Measurements from ENCODE around the gene TMPRSS7.
"Not testable (repeated sequence)": the region's sequence is repeated elsewhere in the genome, so short reads cannot be mapped to it uniquely, and the experiment has no call there.

Gene TMPRSS7

DNA sequence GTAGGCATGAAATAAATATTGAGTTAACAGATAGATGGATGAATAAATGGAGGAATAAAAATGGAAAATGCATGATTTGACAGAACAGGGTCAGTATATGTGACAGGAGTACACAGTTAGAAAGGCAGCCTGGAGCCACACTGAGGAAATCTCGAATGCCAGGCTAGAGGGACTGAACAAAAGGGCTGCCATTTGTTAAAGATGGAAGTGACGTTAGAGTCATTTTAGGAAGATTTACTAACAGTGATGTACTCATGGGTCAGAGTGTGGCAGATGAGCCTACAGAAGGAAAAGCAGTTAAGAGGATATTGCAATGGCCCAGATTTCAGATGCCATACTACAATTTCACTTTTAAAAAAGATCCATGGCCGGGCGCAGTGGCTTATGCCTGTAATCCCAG is 7.4 kb upstream of the TMPRSS7 start:
- Histone ChIP-seq H3K4me1 (ENCODE audit: insufficient read depth, insufficient read length) (no peaks in the 10 kb centered on the region), H3K27me3 (ENCODE audit: insufficient read depth, insufficient read length) (no peaks in the 10 kb centered on the region), H3K36me3 (ENCODE audit: insufficient read depth, insufficient read length, low read length) (no peaks in the 10 kb centered on the region), H3K9me3 (ENCODE audit: insufficient read depth, low read length) (no peaks in the 10 kb centered on the region), H3K4me3 (ENCODE audit: insufficient read length, low read depth) (no peak overlapping the region), H3K9ac (ENCODE audit: insufficient read length, low read depth) (no peak overlapping the region)
- no peak for DNase-seq (ENCODE audit: low read depth, low spot score)
- TF ChIP-seq SUZ12 (IDR thresholded peaks at IDR 0.05; ENCODE audit: extremely low read depth, insufficient read depth, insufficient read length) (no peak), ZNF274 (IDR thresholded peaks at IDR 0.05; ENCODE audit: low read depth, low read length) (no peak), YY1 (IDR thresholded peaks at IDR 0.05; ENCODE audit: insufficient read depth, insufficient read length) (no peak)

DNA sequence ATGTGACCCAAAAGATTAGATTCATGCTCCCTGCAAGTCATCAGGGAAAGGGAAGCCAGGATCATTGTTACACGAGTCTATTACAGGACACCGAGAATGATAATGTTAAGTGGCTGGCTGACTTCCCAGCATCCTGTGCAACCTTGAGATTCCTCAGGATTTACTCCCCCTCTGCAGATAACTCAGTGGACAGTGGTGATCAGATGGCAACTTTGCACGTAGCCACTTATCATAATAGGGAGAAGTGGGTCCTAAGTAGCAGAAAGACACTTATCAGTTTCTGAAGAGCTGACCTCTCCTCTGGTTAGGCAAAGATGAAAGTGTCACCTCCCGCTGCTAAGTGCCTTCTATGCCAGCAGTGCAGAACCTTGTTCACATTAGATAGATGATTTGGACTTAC is 6.7 kb upstream of the TMPRSS7 start:
- no peak for TF ChIP-seq ZNF274 (IDR thresholded peaks at IDR 0.05; ENCODE audit: low read depth, low read length)
- Histone ChIP-seq H3K4me1 (ENCODE audit: insufficient read depth, insufficient read length) (no peaks in the 10 kb centered on the region), H3K27me3 (ENCODE audit: insufficient read depth, insufficient read length) (no peaks in the 10 kb centered on the region), H3K9me3 (ENCODE audit: insufficient read depth, low read length) (no peaks in the 10 kb centered on the region), H3K4me3 (ENCODE audit: insufficient read length, low read depth) (no peak overlapping the region), H3K36me3 (ENCODE audit: insufficient read depth, insufficient read length, low read length) (no peaks in the 10 kb centered on the region), H3K9ac (ENCODE audit: insufficient read length, low read depth) (no peak overlapping the region)
- no peak for DNase-seq (ENCODE audit: low read depth, low spot score)

DNA sequence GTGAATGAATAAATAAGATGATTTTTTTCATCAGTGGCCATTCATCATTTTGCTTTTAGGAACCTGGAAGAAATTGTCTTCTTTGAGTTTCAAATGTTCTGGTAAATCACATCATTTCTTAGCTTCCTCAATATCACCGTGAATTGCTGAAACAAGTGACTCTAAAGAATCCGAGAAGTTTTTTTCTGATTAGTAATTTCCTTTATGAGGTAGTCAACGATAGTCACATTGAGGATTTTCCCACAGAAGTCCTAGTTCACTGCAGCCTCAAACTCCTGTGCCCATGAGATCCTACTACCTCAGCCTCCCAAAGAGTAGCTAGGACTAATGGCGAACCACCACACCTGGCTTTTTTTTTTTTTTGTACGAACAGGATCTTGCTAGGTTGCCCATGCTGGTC is 3.6 kb upstream of the TMPRSS7 start:
- no peak for DNase-seq (ENCODE audit: low read depth, low spot score)

DNA sequence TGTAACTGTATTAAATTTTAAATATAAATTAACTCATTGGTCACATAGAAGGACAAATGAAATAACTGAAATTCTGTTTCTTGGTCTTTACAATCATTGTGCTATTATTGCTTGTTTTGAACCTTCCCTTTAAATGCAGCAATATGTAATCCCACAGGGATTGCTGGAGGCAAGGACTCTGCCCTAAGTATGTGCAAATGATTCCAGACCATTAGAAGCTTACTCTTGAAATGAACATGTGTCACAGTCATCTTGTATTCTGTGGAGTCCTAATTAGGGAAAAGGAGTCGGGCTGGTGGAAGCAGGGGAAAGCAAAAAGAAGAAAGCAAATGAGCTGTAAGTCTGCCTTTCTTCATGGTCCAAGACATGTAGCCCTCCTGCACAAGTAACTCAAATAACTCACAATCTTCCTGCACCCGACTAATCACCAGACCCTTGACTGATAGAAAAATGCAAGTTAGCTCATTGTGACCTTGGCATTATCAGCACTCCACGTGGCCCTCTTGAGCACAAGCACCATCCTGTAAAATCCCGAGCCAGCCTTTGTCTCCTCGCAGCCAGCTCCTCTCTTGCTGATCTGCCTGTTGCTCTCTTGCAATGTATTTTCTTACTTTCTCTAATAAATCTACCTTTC is 2.3 kb upstream of the TMPRSS7 start:
- Histone ChIP-seq H3K4me1 (ENCODE audit: insufficient read depth, insufficient read length) (no peaks in the 10 kb centered on the region), H3K36me3 (ENCODE audit: insufficient read depth, insufficient read length, low read length) (no peaks in the 10 kb centered on the region), H3K9ac (ENCODE audit: insufficient read length, low read depth) (no peak overlapping the region), H3K4me3 (ENCODE audit: insufficient read length, low read depth) (no peak overlapping the region), H3K27me3 (ENCODE audit: insufficient read depth, insufficient read length) (no peaks in the 10 kb centered on the region), H3K9me3 (ENCODE audit: insufficient read depth, low read length) (0 out of 2 replicates have a peak, but pooled peaks cover 2% of the 10 kb centered on the region)
- no peak for DNase-seq (ENCODE audit: low read depth, low spot score)
- TF ChIP-seq YY1 (IDR thresholded peaks at IDR 0.05; ENCODE audit: insufficient read depth, insufficient read length) (no peak), ZNF274 (IDR thresholded peaks at IDR 0.05; ENCODE audit: low read depth, low read length) (no peak), SUZ12 (IDR thresholded peaks at IDR 0.05; ENCODE audit: extremely low read depth, insufficient read depth, insufficient read length) (no peak)

More for the DNA sequence above, 3.6 kb upstream of the TMPRSS7 start:
- Histone ChIP-seq H3K9me3 (ENCODE audit: insufficient read depth, low read length) (no peaks in the 10 kb centered on the region), H3K27me3 (ENCODE audit: insufficient read depth, insufficient read length) (no peaks in the 10 kb centered on the region), H3K9ac (ENCODE audit: insufficient read length, low read depth) (no peak overlapping the region), H3K4me3 (ENCODE audit: insufficient read length, low read depth) (no peak overlapping the region), H3K4me1 (ENCODE audit: insufficient read depth, insufficient read length) (no peaks in the 10 kb centered on the region), H3K36me3 (ENCODE audit: insufficient read depth, insufficient read length, low read length) (no peaks in the 10 kb centered on the region)
- TF ChIP-seq YY1 (IDR thresholded peaks at IDR 0.05; ENCODE audit: insufficient read depth, insufficient read length) (no peak), SUZ12 (IDR thresholded peaks at IDR 0.05; ENCODE audit: extremely low read depth, insufficient read depth, insufficient read length) (no peak), ZNF274 (IDR thresholded peaks at IDR 0.05; ENCODE audit: low read depth, low read length) (no peak)

DNA sequence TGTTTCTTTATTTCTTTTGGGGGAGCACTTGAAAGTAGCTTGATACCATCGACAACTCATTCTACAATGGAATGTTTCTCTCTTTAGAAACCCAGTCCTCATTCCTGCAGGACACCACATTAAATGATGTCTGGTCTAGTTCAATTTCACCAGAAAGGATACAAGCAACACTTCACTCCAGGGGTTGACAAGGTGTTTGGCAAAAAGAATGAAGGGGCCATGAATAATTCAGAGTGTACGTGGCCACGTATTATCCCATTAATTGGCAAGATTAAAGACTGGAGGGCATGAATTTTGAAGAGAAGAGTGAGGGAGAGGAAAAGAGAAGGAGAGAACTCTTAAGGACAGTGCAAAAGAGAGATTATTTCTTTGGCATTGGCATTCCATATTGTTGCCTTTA is 705 bp downstream of the TMPRSS7 start:
- no peak for DNase-seq (ENCODE audit: low read depth, low spot score)
- no peaks in the 10 kb centered on the region for H3K36me3 ChIP-seq (ENCODE audit: insufficient read depth, insufficient read length, low read length)
- H3K4me3 ChIP-seq (ENCODE audit: insufficient read length, low read depth): no peak overlapping the region
- no peak for TF ChIP-seq SUZ12 (IDR thresholded peaks at IDR 0.05; ENCODE audit: extremely low read depth, insufficient read depth, insufficient read length)
- no peak for TF ChIP-seq YY1 (IDR thresholded peaks at IDR 0.05; ENCODE audit: insufficient read depth, insufficient read length)
- TF ChIP-seq ZNF274 (IDR thresholded peaks at IDR 0.05; ENCODE audit: low read depth, low read length): no peak
- H3K9ac ChIP-seq (ENCODE audit: insufficient read length, low read depth): no peak overlapping the region
- H3K27me3 ChIP-seq (ENCODE audit: insufficient read depth, insufficient read length): no peaks in the 10 kb centered on the region
- no peaks in the 10 kb centered on the region for H3K4me1 ChIP-seq (ENCODE audit: insufficient read depth, insufficient read length)
- H3K9me3 ChIP-seq (ENCODE audit: insufficient read depth, low read length): 0 out of 2 replicates have a peak, but pooled peaks cover 5% of the 10 kb centered on the region

DNA sequence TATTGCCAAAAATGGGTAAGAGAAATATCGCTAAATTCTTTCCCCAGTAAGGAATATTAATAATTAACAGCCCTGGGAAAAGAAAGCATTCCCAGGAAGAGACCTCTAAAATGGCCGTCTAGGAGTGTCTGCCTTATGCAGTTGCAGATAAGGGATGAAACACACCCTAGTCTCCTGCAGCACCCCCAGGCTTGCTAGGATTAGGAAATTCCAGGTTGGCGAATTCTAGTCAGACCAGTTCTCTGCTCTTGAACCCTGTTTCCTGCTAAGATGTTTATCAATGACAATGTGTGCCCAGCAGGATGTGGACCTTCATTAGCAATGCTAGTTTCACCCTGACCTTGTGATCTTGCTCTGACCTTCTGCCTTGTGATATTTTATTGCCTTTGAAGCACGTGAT is 2.7 kb downstream of the TMPRSS7 start:
- not testable (repeated sequence) for H3K9ac ChIP-seq (ENCODE audit: insufficient read length, low read depth); H3K36me3 ChIP-seq (ENCODE audit: insufficient read depth, insufficient read length, low read length); DNase-seq (ENCODE audit: low read depth, low spot score); H3K27me3 ChIP-seq (ENCODE audit: insufficient read depth, insufficient read length); H3K4me1 ChIP-seq (ENCODE audit: insufficient read depth, insufficient read length); H3K4me3 ChIP-seq (ENCODE audit: insufficient read length, low read depth); H3K9me3 ChIP-seq (ENCODE audit: insufficient read depth, low read length)

DNA sequence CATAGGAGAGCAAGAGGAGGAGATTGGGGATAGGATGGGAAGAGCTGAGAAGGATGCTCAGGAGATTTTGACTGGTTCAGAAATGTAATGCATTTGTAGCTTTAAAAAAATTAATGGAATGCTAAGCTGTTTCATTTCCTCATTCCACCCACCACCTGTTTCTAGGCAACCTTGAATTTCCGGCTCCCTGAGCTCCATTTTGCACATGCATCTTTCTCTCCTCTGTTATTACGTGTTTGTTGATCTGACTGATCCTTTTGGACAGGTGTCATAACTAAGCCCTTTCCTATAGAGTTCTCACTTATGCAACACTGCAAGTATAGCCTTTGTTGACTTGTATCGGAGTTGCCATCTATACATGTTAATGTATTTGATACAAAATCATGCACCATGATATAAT is 4.3 kb downstream of the TMPRSS7 start:
- no peaks in the 10 kb centered on the region for H3K36me3 ChIP-seq (ENCODE audit: insufficient read depth, insufficient read length, low read length)
- no peaks in the 10 kb centered on the region for H3K4me1 ChIP-seq (ENCODE audit: insufficient read depth, insufficient read length)
- H3K9ac ChIP-seq (ENCODE audit: insufficient read length, low read depth): no peak overlapping the region
- TF ChIP-seq YY1 (IDR thresholded peaks at IDR 0.05; ENCODE audit: insufficient read depth, insufficient read length) (no peak), ZNF274 (IDR thresholded peaks at IDR 0.05; ENCODE audit: low read depth, low read length) (no peak), SUZ12 (IDR thresholded peaks at IDR 0.05; ENCODE audit: extremely low read depth, insufficient read depth, insufficient read length) (no peak)
- no peak for DNase-seq (ENCODE audit: low read depth, low spot score)
- H3K9me3 ChIP-seq (ENCODE audit: insufficient read depth, low read length): 0 out of 2 replicates have a peak, but pooled peaks cover 5% of the 10 kb centered on the region
- H3K4me3 ChIP-seq (ENCODE audit: insufficient read length, low read depth): no peak overlapping the region
- no peaks in the 10 kb centered on the region for H3K27me3 ChIP-seq (ENCODE audit: insufficient read depth, insufficient read length)

DNA sequence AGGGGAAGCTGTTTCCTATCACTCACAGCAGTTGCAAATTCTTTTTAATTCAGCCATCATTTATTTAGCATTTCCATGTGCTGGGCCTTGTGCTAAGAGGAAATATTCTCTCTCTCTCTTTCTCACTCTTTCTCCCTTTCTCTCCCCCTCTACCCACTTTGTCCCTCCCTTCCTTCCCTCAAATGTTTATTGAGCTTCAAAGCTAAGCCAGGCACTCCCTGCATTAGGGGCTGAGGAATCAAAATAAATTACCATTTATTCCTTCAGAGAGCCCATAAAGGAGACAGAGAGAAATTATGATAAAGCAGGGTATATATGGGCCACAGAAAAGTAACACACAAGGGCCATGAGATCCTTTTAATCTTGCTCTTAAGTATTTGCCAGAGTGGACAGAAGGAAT is 6.8 kb downstream of the TMPRSS7 start:
- H3K9me3 ChIP-seq (ENCODE audit: insufficient read depth, low read length): 0 out of 2 replicates have a peak, but pooled peaks cover 5% of the 10 kb centered on the region
- H3K36me3 ChIP-seq (ENCODE audit: insufficient read depth, insufficient read length, low read length): no peaks in the 10 kb centered on the region
- no peak for DNase-seq (ENCODE audit: low read depth, low spot score)
- no peak overlapping the region for H3K9ac ChIP-seq (ENCODE audit: insufficient read length, low read depth)
- no peak overlapping the region for H3K4me3 ChIP-seq (ENCODE audit: insufficient read length, low read depth)
- TF ChIP-seq YY1 (IDR thresholded peaks at IDR 0.05; ENCODE audit: insufficient read depth, insufficient read length) (no peak), SUZ12 (IDR thresholded peaks at IDR 0.05; ENCODE audit: extremely low read depth, insufficient read depth, insufficient read length) (no peak), ZNF274 (IDR thresholded peaks at IDR 0.05; ENCODE audit: low read depth, low read length) (no peak)
- no peaks in the 10 kb centered on the region for H3K27me3 ChIP-seq (ENCODE audit: insufficient read depth, insufficient read length)
- H3K4me1 ChIP-seq (ENCODE audit: insufficient read depth, insufficient read length): no peaks in the 10 kb centered on the region

Data from NT2/D1 (cell line).